Cardiac fibroblast (primary cell): ENCODE results near the gene TCF12.

Experiments
- DNase-seq, 2 donors: peaks; one replicate each; pipeline versions ENCODE4 v3.0.0 to v3.0.0-alpha.2; 2010; ENCODE audit warnings: low read depth in 2 of 2
- H3K4me3 ChIP-seq, 2 donors: replicated peaks in 1 of 2; 1 replicate in 1 of 2; 2 replicates in 1 of 2; pipeline ENCODE4 v1.5.1; 2011; ENCODE audit warnings: low read depth in 2 of 2, low read length in 2 of 2, mild to moderate bottlenecking in 2 of 2, moderate library complexity in 1 of 2
- CTCF ChIP-seq: IDR thresholded peaks from one replicate; pipeline ENCODE4 v1.5.1; 2011; ENCODE audit warnings: low read depth, mild to moderate bottlenecking, low read length, inconsistent platforms

Gene TCF12

GRCh38 chr15:57213862-57214261, 295.4 kb downstream of the TCF12 start:
- DNase-seq = peak; percentile 74 to 79
- peak; percentile 31 for TF ChIP-seq CTCF
- no peak overlapping the region for H3K4me3 ChIP-seq

- no peak overlapping the region for H3K4me3 ChIP-seq
- TF ChIP-seq CTCF = no peak
- DNase-seq = no peak
Measured at GRCh38 chr15:57215326-57215725, 296.9 kb downstream of the TCF12 start.

GRCh38 chr15:57215881-57216280, 297.4 kb downstream of the TCF12 start:
- no peak overlapping the region for H3K4me3 ChIP-seq
- DNase-seq = no peak
- no peak for TF ChIP-seq CTCF

- TF ChIP-seq CTCF = no peak
- peak; percentile 75 to 85 for DNase-seq
- no peak overlapping the region for H3K4me3 ChIP-seq
Measured at GRCh38 chr15:57216288-57216687, 297.8 kb downstream of the TCF12 start.

GRCh38 chr15:57217778-57218598, 299.5 kb downstream of the TCF12 start:
- DNase-seq = peak in 1 of 2 donors; percentile 39
- no peak for TF ChIP-seq CTCF
- H3K4me3 ChIP-seq = peak overlapping the region in 1 of 2 donors; percentile 3

- no peak for TF ChIP-seq CTCF
- peak; percentile 88 to 95 for DNase-seq
- H3K4me3 ChIP-seq = peak overlapping the region; percentile 22 to 32
Measured at GRCh38 chr15:57218826-57219576, 300.6 kb downstream of the TCF12 start.
